T-cell (primary cell): ENCODE measurements around the gene PREX1. TPM values are rescaled to one million over a fixed set of nuclear protein-coding genes. Genes with fewer than 3 reads are reported as not detected.

Experiments used
- ATAC-seq, 4 experiments: fragments of 200-7000 bp in 3 of 4; fragments of 150-1000 bp in 1 of 4; cut with Tn5 transposase; replicated peaks in 1 of 4; 1 replicate in 3 of 4; 2 replicates in 1 of 4; pipeline ENCODE4 v1.10.0; 2021; ENCODE audit warnings: moderate library complexity in 3 of 4, mild to moderate bottlenecking in 2 of 4, moderate number of reproducible peaks in 1 of 4
- CTCF ChIA-PET, 2 donors: fragments of 300-600 bp; sonication (Branson Sonifier 250); formaldehyde crosslinking; loops; one replicate each; lab custom pipeline; 2022; ENCODE audit warnings: antibody characterized with exemption in 2 of 2; lab: Charles Lee
- POLR2A ChIA-PET, 2 donors: fragments of 300-600 bp; sonication (Branson Sonifier 250); formaldehyde crosslinking; loops; one replicate each; lab custom pipeline; 2022; ENCODE audit warnings: antibody characterized with exemption in 2 of 2; lab: Charles Lee
- DNase-seq, 35 experiments: peaks; one replicate each; pipeline versions ENCODE4 v3.0.0 to v3.0.0-alpha.2; 2013 to 2023
- H3K27ac ChIP-seq: one replicate; pipeline ENCODE4 v1.5.1; 2013; ENCODE audit warnings: low read length
- H3K27me3 ChIP-seq, 2 experiments: replicated peaks in 1 of 2; 1 replicate in 1 of 2; 2 replicates in 1 of 2; pipeline versions ENCODE4 v1.6.1 to v1.7.0; 2013; ENCODE audit warnings: low read length in 1 of 2, mixed read lengths in 1 of 2; ENCODE audit not compliant: control insufficient read depth in 2 of 2, insufficient read depth in 2 of 2; ENCODE audit errors: extremely low read depth in 1 of 2
- H3K36me3 ChIP-seq, 2 donors: 1 replicate in 1 of 2; 2 replicates in 1 of 2; pipeline versions ENCODE4 v1.6.1 to v1.7.0; 2013; ENCODE audit warnings: low read length in 1 of 2; ENCODE audit not compliant: control insufficient read depth in 2 of 2, insufficient read depth in 1 of 2; ENCODE audit errors: extremely low read depth in 1 of 2
- H3K4me1 ChIP-seq, 2 experiments: 1 replicate in 1 of 2; 2 replicates in 1 of 2; pipeline versions ENCODE4 v1.6.1 to v1.7.0; 2013; ENCODE audit warnings: low read length in 2 of 2, mixed read lengths in 1 of 2; ENCODE audit not compliant: insufficient read depth in 2 of 2, control insufficient read depth in 1 of 2; ENCODE audit errors: extremely low read depth in 1 of 2
- H3K4me3 ChIP-seq, 2 donors: 1 replicate in 1 of 2; 2 replicates in 1 of 2; pipeline versions ENCODE4 v1.5.1 to v1.7.0; 2013; ENCODE audit warnings: mild to moderate bottlenecking in 2 of 2, low read length in 1 of 2, moderate library complexity in 1 of 2; ENCODE audit not compliant: control insufficient read depth in 1 of 2; ENCODE audit errors: extremely low read depth in 1 of 2
- H3K9me3 ChIP-seq: 2 replicates; pipeline ENCODE4 v1.7.0; 2013
- H3K27ac Mint-ChIP-seq, 2 donors: one replicate each; pipeline ENCODE4 v1.8.0; 2020 to 2021; ENCODE audit warnings: mild to moderate bottlenecking in 2 of 2, mixed read lengths in 2 of 2
- H3K27me3 Mint-ChIP-seq, 2 donors: one replicate each; pipeline ENCODE4 v1.8.0; 2021 to 2022; ENCODE audit warnings: mixed read lengths in 2 of 2
- H3K36me3 Mint-ChIP-seq: one replicate; pipeline ENCODE4 v1.8.0; 2021; ENCODE audit warnings: mixed read lengths
- H3K4me1 Mint-ChIP-seq, 3 donors: one replicate each; pipeline ENCODE4 v1.8.0; 2020 to 2022; ENCODE audit warnings: mixed read lengths in 3 of 3, mild to moderate bottlenecking in 1 of 3
- H3K4me3 Mint-ChIP-seq, 3 donors: one replicate each; pipeline ENCODE4 v1.8.0; 2020 to 2022; ENCODE audit warnings: mild to moderate bottlenecking in 3 of 3, mixed read lengths in 3 of 3, moderate library complexity in 3 of 3
- H3K9me3 Mint-ChIP-seq, 3 donors: one replicate each; pipeline ENCODE4 v1.8.0; 2020 to 2022; ENCODE audit warnings: mixed read lengths in 3 of 3
- WGBS: methylation state at CpG from one replicate; pipeline ENCODE4 v1.1.5; 2013; ENCODE audit warnings: missing lambda C conversion rate; ENCODE audit not compliant: insufficient coverage; 5-methylcytosine and 5-hydroxymethylcytosine counted together
- total RNA-seq, 35 experiments: library from RNA in 6 of 35; stranded (reverse) in 6 of 35; fragments of 120-200 nt in 1 of 35; gene quantifications; one replicate each; pipeline versions ENCODE4 v1.2.1 to v1.2.4 and lab custom pipeline; 2013 to 2026

Gene PREX1
- total RNA-seq, 5 donors from 2014 or later (not counting 1 experiment from before 2014, with no cell fraction given): 99.2 to 181 (median 137) TPM

GRCh38 chr20:48816282-48817205 lies 11.3 kb downstream of the PREX1 start:
- ChIA-PET POLR2A (no interaction called here), CTCF (no interaction called here)
- Histone ChIP-seq H3K4me1 (peaks cover 48 to 88% of the 10 kb centered on the region in 2 experiments), H3K9me3 (no peaks in the 10 kb centered on the region), H3K36me3 (peaks cover 0 to 23% of the 10 kb centered on the region in 2 donors), H3K27me3 (no peaks in the 10 kb centered on the region), H3K4me3 (no peak overlapping the region), H3K27ac (peak overlapping the region; percentile 82)
- H3K9me3 Mint-ChIP-seq: no peaks in the 10 kb centered on the region
- DNase-seq (peak in 1 of 35 experiments; percentile 11), ATAC-seq (peak in 2 of 4 experiments; percentile 25 to 30)
- 64% methylated on average over 7 of the region's 14 CpGs for WGBS
- H3K27me3 Mint-ChIP-seq: no peaks in the 10 kb centered on the region
- H3K4me1 Mint-ChIP-seq: peaks cover 6 to 73% (median 58%) of the 10 kb centered on the region in 3 donors
- peak overlapping the region in 1 of 2 donors; percentile 98 for H3K27ac Mint-ChIP-seq
- H3K36me3 Mint-ChIP-seq: peaks cover 3% of the 10 kb centered on the region
- H3K4me3 Mint-ChIP-seq: peak overlapping the region; percentile 21 to 96 (median 36)

- Histone ChIP-seq H3K27me3 (no peaks in the 10 kb centered on the region), H3K27ac (peak overlapping the region; percentile 82), H3K36me3 (peaks cover 0 to 26% of the 10 kb centered on the region in 2 donors), H3K4me3 (no peak overlapping the region), H3K9me3 (no peaks in the 10 kb centered on the region), H3K4me1 (peaks cover 40 to 88% of the 10 kb centered on the region in 2 experiments)
- ATAC-seq (no peak), DNase-seq (no peak)
- H3K9me3 Mint-ChIP-seq: no peaks in the 10 kb centered on the region
- no peaks in the 10 kb centered on the region for H3K27me3 Mint-ChIP-seq
- POLR2A ChIA-PET: no interaction called here
- CTCF ChIA-PET: no interaction called here
- peaks cover 6% of the 10 kb centered on the region for H3K36me3 Mint-ChIP-seq
- WGBS: 97% methylated on average over 6 of the region's 12 CpGs
- peak overlapping the region in 2 of 3 donors; percentile 14 to 47 for H3K4me3 Mint-ChIP-seq
- peak overlapping the region in 1 of 2 donors; percentile 77 for H3K27ac Mint-ChIP-seq
- peaks cover 12 to 67% (median 54%) of the 10 kb centered on the region in 3 donors for H3K4me1 Mint-ChIP-seq
These were observed 12.3 kb downstream of the PREX1 start for GRCh38 chr20:48815537-48815936.

GRCh38 chr20:48814633-48815032 lies 13.2 kb downstream of the PREX1 start:
- Mint-ChIP-seq H3K4me3 (no peak overlapping the region), H3K36me3 (peaks cover 6% of the 10 kb centered on the region), H3K27me3 (no peaks in the 10 kb centered on the region), H3K9me3 (no peaks in the 10 kb centered on the region), H3K4me1 (peaks cover 18 to 64% (median 51%) of the 10 kb centered on the region in 3 donors), H3K27ac (peak overlapping the region in 1 of 2 donors; percentile 77)
- H3K4me1 ChIP-seq: peaks cover 33 to 88% of the 10 kb centered on the region in 2 experiments
- no CpG with 5 or more reads among the region's 5 CpGs for WGBS
- DNase-seq (no peak), ATAC-seq (no peak)
- CTCF ChIA-PET: no interaction called here
- no peaks in the 10 kb centered on the region for H3K27me3 ChIP-seq
- H3K27ac ChIP-seq: peak overlapping the region; percentile 28
- H3K36me3 ChIP-seq: peaks cover 0 to 26% of the 10 kb centered on the region in 2 donors
- no peak overlapping the region for H3K4me3 ChIP-seq
- POLR2A ChIA-PET: interaction anchor here (0.6 kb wide), 2 partner anchors 68 to 97 kb away, joined by 3 read pairs; no protein-coding TSS in a partner anchor
- H3K9me3 ChIP-seq: no peaks in the 10 kb centered on the region

GRCh38 chr20:48813930-48814546 lies 13.8 kb downstream of the PREX1 start:
- POLR2A ChIA-PET: interaction anchor here (0.6 kb wide), 2 partner anchors 67 to 148 kb away, joined by 3 read pairs; no protein-coding TSS in a partner anchor
- CTCF ChIA-PET: no interaction called here
- H3K4me1 ChIP-seq: peaks cover 27 to 88% of the 10 kb centered on the region in 2 experiments
- no peaks in the 10 kb centered on the region for H3K27me3 Mint-ChIP-seq
- 74% methylated on average over 4 of the region's 5 CpGs for WGBS
- peak overlapping the region; percentile 28 for H3K27ac ChIP-seq
- H3K4me3 Mint-ChIP-seq: no peak overlapping the region
- H3K36me3 Mint-ChIP-seq: peaks cover 6% of the 10 kb centered on the region
- no peaks in the 10 kb centered on the region for H3K9me3 Mint-ChIP-seq
- H3K27me3 ChIP-seq: no peaks in the 10 kb centered on the region
- no peak overlapping the region for H3K27ac Mint-ChIP-seq
- H3K4me1 Mint-ChIP-seq: peaks cover 23 to 62% (median 50%) of the 10 kb centered on the region in 3 donors
- peaks cover 0 to 32% of the 10 kb centered on the region in 2 donors for H3K36me3 ChIP-seq
- no peaks in the 10 kb centered on the region for H3K9me3 ChIP-seq
- no peak overlapping the region for H3K4me3 ChIP-seq
- DNase-seq (no peak), ATAC-seq (no peak)

- no peak overlapping the region for H3K4me3 ChIP-seq
- peaks cover 0 to 37% of the 10 kb centered on the region in 2 donors for H3K36me3 ChIP-seq
These were observed 14.4 kb downstream of the PREX1 start for GRCh38 chr20:48813446-48813747.

More at GRCh38 chr20:48813446-48813747, 14.4 kb downstream of the PREX1 start:
- WGBS: no CpG with 5 or more reads among the region's 3 CpGs
- H3K36me3 Mint-ChIP-seq: peaks cover 12% of the 10 kb centered on the region
- no peaks in the 10 kb centered on the region for H3K9me3 Mint-ChIP-seq
- no peaks in the 10 kb centered on the region for H3K27me3 ChIP-seq
- peak in 1 of 35 experiments; percentile 40 for DNase-seq
- H3K4me1 Mint-ChIP-seq: peaks cover 30 to 62% (median 49%) of the 10 kb centered on the region in 3 donors
- H3K27ac Mint-ChIP-seq: no peak overlapping the region
- H3K27me3 Mint-ChIP-seq: no peaks in the 10 kb centered on the region
- H3K4me3 Mint-ChIP-seq: no peak overlapping the region
- no peaks in the 10 kb centered on the region for H3K9me3 ChIP-seq
- ChIA-PET CTCF (interaction anchor here in 1 of 2 donors (0.6 kb wide), 1 partner anchor 13 kb away, joined by 4 read pairs; no protein-coding TSS in a partner anchor), POLR2A (no interaction called here)
- ATAC-seq: no peak
- H3K4me1 ChIP-seq: peaks cover 22 to 88% of the 10 kb centered on the region in 2 experiments
- peak overlapping the region; percentile 45 for H3K27ac ChIP-seq
